Lower lobe of right lung (tissue), 2 donors: ENCODE data around the gene GPR137B. TPM values are rescaled to one million over a fixed set of nuclear protein-coding genes. Genes with fewer than 3 reads are reported as not detected.

Experiments
- ATAC-seq, 2 donors: fragments of 200-7000 bp; cut with Tn5 transposase; one replicate each; pipeline ENCODE4 v1.9.1; 2020 to 2022; ENCODE audit warnings: mild to moderate bottlenecking in 2 of 2, moderate library complexity in 2 of 2
- DNase-seq: peaks from one replicate; pipeline ENCODE4 v3.0.0-alpha.2; 2020
- H3K27ac ChIP-seq: fragments of 200-600 bp; one replicate; pipeline ENCODE4 v1.8.0; 2022
- H3K27me3 ChIP-seq: fragments of 200-600 bp; one replicate; pipeline ENCODE4 v1.8.0; 2022; ENCODE audit warnings: low read depth
- H3K36me3 ChIP-seq: fragments of 200-600 bp; one replicate; pipeline ENCODE4 v1.8.0; 2022; ENCODE audit warnings: mild to moderate bottlenecking
- H3K4me1 ChIP-seq: fragments of 200-600 bp; one replicate; pipeline ENCODE4 v1.8.0; 2022
- H3K4me3 ChIP-seq: fragments of 200-600 bp; one replicate; pipeline ENCODE4 v1.8.0; 2022; ENCODE audit warnings: mild to moderate bottlenecking
- H3K9me3 ChIP-seq: fragments of 200-600 bp; one replicate; pipeline ENCODE4 v1.8.0; 2022
- intact Hi-C: fragments of 100-400 bp; cut with DNase I; formaldehyde crosslinking; loops from one replicate; pipeline ENCODE4 v1.11.0; 2022
- total RNA-seq: library from RNA; stranded (reverse); fragmentation: NEBNext Ultra II Directional; extraction: Animal tissue kit (Norgen Biotek cat#: 25700); gene quantifications from one replicate; pipeline ENCODE4 v1.2.1, GENCODE V29; 2021
- TF ChIP-seq, protein P1 (sequence below): fragments of 200-600 bp; IDR thresholded peaks from one replicate; pipeline ENCODE4 v1.8.0; 2022; ENCODE audit warnings: antibody characterized with exemption, mild to moderate bottlenecking
- donor health status: DM: no; HTN: yes; CAD: no; lungs with severe emphysema.

The GPR137B gene
- total RNA-seq, 1 donor from 2014 or later, result 38.3 TPM

- H3K9me3 ChIP-seq, result peaks cover 9% of the 10 kb centered on the region
- intact Hi-C loops, result no loop called here
- H3K27ac ChIP-seq, result no peak overlapping the region
- TF ChIP-seq, protein P1, sequence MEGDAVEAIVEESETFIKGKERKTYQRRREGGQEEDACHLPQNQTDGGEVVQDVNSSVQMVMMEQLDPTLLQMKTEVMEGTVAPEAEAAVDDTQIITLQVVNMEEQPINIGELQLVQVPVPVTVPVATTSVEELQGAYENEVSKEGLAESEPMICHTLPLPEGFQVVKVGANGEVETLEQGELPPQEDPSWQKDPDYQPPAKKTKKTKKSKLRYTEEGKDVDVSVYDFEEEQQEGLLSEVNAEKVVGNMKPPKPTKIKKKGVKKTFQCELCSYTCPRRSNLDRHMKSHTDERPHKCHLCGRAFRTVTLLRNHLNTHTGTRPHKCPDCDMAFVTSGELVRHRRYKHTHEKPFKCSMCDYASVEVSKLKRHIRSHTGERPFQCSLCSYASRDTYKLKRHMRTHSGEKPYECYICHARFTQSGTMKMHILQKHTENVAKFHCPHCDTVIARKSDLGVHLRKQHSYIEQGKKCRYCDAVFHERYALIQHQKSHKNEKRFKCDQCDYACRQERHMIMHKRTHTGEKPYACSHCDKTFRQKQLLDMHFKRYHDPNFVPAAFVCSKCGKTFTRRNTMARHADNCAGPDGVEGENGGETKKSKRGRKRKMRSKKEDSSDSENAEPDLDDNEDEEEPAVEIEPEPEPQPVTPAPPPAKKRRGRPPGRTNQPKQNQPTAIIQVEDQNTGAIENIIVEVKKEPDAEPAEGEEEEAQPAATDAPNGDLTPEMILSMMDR, result no peak
- H3K36me3 ChIP-seq, result no peaks in the 10 kb centered on the region
- ATAC-seq (no peak), DNase-seq (no peak)
- no peaks in the 10 kb centered on the region for H3K4me1 ChIP-seq
- no peaks in the 10 kb centered on the region for H3K27me3 ChIP-seq
- H3K4me3 ChIP-seq, result no peak overlapping the region
Measured at GRCh38 chr1:236253119-236253518, 110.8 kb downstream of the GPR137B start.

GRCh38 chr1:236253918-236254637 lies 111.7 kb downstream of the GPR137B start:
- Histone ChIP-seq H3K27me3 (no peaks in the 10 kb centered on the region), H3K4me1 (no peaks in the 10 kb centered on the region), H3K27ac (no peak overlapping the region), H3K9me3 (peaks cover 19% of the 10 kb centered on the region), H3K36me3 (no peaks in the 10 kb centered on the region), H3K4me3 (no peak overlapping the region)
- DNase-seq (no peak), ATAC-seq (no peak)
- TF ChIP-seq, protein P1, result no peak
- intact Hi-C loops, result no loop called here

GRCh38 chr1:236257216-236257615 lies 114.9 kb downstream of the GPR137B start:
- Histone ChIP-seq H3K9me3 (peaks cover 28% of the 10 kb centered on the region), H3K27ac (no peak overlapping the region), H3K36me3 (no peaks in the 10 kb centered on the region), H3K27me3 (no peaks in the 10 kb centered on the region), H3K4me3 (no peak overlapping the region), H3K4me1 (no peaks in the 10 kb centered on the region)
- TF ChIP-seq, protein P1, result no peak
- no peak for ATAC-seq
- no peak for DNase-seq
- intact Hi-C loops, result no loop called here

- DNase-seq (no peak), ATAC-seq (no peak)
- no peaks in the 10 kb centered on the region for H3K27me3 ChIP-seq
- H3K27ac ChIP-seq, result no peak overlapping the region
- no peaks in the 10 kb centered on the region for H3K4me1 ChIP-seq
- intact Hi-C loops, result no loop called here
- TF ChIP-seq, protein P1, result no peak
- H3K9me3 ChIP-seq, result peaks cover 34% of the 10 kb centered on the region
- H3K4me3 ChIP-seq, result no peak overlapping the region
- no peaks in the 10 kb centered on the region for H3K36me3 ChIP-seq
Measured at GRCh38 chr1:236258114-236258622, 115.8 kb downstream of the GPR137B start.

Other genes with a start within 250 kb of the GPR137B start
- 46.6 TPM for gene NID1, start 77.4 kb upstream of the GPR137B start, total RNA-seq
- 8.5 TPM for gene ERO1B, start 139.4 kb downstream of the GPR137B start, total RNA-seq